OCI-M2 (cell line): ENCODE data around the gene SLC39A1.

ENCODE experiments used
- DNase-seq: peaks from one replicate; lab custom pipeline; 2025; ENCODE audit not compliant: unreplicated experiment; lab: John Stamatoyannopoulos, UW

The SLC39A1 gene

DNA sequence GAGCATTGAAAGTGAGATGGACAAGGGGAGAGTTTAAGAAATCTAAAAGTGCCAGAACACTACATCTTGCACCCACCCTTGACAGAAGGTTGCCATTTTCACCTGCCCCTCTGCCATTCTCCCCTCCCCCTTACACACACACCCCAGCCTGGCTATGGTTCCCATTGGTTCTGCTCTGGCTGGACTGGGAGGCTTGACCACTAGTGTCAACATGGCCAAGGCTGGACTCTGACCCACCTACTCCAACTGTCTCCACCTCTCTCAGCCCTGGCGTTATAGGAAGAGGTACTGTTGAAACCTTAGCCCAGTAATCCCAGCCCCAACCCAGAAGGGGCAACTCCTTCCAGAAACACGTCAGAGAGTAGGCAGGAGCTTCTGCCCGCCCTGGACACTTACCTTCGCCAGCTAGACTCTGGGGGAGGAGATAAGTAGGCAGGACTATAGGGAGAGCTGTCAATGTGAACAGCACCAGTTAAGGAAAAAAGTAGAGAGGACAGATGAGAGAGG lies 9.4 kb downstream of the SLC39A1 start:
- no peak for DNase-seq

DNA sequence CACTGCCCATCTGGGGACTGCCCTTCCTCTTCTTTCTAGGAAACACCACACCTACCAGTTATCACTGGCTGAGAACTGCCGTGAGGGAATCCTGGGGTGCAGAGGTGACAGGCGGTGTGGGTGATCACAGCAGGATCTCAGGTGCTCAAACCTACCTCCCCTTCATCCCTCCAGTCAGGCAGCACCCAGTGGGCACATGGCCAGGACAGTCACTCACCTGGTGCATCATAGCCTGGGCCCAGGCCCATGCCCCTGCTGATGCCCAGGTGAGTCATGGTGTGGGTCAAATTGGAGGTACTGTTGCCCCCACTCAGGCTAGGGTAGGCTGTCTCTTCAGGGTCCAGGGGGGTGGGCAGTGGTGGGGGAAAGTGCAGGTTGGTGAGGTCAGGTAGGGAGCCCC lies 11.5 kb downstream of the SLC39A1 start:
- DNase-seq = no peak

DNA sequence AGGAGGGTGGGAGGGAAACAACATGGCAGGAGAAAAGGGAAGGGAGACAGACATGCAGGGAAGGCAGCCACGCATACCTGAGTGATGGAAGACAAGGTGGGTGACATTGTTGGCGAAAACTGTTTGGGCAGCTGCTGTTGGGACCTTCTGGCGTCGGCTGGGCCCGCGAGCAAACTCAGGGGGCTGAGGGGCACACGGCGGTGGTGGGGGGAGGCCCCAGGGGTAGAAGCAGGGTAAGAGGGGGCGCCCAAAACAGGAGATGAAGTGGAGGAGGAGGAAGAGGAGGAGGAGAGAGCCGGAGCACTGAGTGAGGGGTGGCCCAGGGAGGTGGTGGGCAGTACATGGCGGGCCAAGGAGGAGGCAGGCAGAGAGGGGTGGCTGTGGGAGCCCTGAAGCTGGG lies 12.2 kb downstream of the SLC39A1 start:
- no peak for DNase-seq

DNA sequence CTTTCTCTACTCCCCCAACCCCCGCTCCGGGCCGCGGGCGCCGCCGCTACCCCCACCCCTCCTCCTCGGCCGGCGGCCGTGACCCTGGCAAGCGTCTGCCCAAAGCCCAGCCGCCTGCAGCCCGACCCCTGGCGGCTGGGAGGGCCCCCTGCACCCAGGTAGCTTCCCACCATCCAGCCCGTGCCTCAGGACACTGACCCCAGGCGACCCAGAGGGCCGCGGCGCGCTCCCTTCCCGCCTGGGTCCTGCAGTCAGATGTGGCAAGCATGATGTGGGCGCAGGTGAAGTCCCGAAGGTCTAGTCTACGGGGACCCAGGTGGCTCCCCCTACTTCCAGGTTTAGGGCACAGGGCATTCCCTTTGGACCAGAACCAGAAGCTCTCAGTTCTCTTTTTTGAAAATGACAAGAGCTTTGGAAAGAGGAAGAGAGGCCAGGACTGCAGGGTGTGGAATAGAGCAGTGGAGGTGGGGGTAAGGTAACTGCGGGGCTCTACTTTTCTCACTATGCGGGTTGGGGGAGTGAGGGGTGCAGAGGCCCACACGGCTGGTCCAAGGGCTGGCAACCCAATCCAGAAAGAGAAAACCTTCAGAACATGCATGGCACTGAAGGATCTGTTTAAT lies 16.6 kb downstream of the SLC39A1 start, which contains the start of gene DENND4B:
Gene DENND4B (minus strand): TSS at position 97 of the 620 bp plus-strand sequence. CDS start 2,344 bp downstream, outside the sequence.
- no peak for DNase-seq

DNA sequence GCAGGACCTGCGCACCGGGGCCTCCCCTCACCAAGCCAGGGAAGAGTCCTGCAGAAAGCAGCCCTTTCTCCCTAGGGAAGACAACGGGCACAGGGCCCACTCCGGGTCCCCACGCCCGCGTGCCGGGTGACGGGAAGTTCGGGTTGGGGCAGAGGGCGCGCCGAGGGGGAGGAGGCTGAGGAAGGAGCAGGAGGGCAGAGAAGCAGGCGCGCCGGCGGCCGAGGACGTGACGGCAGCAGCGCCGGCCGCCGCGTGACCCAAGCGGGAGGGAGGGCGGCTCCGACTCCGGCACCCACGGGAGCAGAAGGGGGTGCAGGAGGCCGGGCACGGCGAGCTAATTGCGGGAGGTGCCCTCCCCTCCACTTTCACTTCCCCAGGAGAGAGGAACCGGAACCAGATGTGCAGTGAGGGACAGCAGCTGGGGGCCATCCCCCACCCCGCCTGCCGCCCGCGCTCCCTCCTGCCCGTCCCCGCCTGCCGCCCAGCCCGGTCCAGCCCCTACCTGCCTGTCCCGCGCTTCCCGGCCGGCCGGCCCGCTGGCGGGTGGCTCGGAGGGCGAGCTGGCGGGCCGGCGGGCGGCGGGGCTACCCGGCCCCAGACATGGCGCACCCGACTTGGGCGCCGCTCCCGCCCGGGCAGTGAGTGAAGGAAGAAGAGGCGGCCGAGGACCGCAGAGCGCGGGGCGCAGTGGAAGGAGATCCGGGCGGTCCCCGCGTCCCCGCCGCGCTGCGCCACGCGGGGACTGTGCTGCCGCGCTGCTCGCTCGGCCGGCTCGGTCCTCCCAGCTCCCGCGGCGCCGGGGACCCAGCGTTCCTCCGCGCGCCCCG lies 17.3 kb downstream of the SLC39A1 start:
- DNase-seq = no peak

DNA sequence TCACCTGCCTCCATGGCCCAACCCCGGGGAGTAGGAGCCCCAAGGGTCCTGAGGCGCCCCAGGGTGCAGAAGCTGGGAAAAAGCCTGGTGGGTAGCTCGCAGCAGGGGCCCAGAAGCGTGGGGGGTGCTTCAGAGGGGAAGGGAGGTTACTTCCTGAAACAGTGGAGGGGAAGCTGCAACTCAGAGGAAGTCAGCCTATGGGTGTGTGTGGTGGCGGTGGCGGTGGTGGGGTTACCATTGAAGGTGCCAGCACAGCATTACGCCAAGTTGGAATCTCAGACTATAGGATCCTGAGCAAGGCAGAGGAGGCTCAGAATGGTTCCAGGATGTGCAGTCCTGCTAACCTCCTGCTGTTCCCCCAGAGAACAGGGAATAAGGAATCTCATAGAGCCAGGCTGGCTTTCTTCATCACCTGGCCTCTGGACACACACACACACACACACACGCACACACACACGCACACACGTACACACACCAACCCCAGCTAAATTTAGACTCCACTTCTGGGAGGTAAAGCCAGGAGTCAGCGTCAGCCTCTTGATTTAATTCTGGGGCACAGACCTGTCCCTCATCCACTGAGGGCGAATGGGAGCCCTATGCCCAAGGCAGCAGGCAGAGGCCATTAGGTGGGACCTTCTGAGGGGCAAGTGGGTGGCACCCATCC lies 18.1 kb downstream of the SLC39A1 start:
- DNase-seq = no peak

DNA sequence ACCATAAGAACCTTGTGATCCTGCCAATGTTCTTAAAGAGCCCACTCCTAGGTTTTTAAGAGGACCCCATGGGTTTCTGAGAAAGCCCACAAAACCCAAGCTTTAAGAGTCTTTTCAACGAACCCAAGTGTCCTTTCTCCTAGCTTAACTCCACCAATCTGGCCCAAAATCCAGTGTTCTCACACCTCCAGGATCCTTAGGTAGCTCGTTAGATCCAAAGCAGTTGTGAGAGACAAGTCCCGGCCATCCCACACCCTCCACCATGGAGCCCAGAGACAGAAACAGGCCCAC lies 18.6 kb downstream of the SLC39A1 start:
- DNase-seq = no peak

DNA sequence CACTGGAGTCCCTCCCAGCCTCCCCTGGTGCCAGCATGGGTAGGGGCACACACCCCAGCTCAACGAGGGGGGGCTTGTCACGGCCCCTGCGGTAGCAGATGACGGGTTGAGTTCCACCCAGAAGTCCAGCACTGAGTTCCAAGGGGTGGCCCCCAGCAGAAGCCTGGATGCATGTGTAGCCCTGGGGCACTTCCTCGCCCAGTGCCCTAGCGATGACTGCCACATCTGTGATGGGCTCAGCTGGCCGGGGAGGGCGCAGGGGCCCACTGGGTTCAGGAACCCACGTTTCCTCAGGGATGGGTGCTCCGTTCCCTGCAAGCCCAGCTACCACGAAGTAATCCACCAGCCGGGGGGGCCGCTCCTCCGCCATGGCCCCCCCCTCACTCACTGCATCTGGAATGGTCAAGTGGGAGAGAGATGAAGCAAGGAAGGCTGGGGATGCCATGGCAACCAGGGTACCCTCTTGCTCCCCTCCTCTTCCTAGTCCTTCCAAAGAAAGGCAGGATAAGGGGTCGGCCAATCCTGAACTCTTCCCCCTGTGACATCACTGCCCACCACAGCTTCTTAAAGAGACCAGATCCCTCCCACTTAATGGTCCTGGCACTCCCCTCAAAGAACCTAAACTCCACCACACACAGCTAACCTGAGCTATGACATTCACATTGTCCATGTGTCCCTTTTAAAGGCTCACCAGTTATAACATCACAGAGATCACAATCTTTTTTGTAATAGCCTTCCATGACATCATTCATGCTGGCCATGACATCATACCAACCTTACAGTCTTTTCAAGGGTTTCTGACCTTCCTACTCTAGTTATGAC lies 19.1 kb downstream of the SLC39A1 start:
- DNase-seq = no peak

DNA sequence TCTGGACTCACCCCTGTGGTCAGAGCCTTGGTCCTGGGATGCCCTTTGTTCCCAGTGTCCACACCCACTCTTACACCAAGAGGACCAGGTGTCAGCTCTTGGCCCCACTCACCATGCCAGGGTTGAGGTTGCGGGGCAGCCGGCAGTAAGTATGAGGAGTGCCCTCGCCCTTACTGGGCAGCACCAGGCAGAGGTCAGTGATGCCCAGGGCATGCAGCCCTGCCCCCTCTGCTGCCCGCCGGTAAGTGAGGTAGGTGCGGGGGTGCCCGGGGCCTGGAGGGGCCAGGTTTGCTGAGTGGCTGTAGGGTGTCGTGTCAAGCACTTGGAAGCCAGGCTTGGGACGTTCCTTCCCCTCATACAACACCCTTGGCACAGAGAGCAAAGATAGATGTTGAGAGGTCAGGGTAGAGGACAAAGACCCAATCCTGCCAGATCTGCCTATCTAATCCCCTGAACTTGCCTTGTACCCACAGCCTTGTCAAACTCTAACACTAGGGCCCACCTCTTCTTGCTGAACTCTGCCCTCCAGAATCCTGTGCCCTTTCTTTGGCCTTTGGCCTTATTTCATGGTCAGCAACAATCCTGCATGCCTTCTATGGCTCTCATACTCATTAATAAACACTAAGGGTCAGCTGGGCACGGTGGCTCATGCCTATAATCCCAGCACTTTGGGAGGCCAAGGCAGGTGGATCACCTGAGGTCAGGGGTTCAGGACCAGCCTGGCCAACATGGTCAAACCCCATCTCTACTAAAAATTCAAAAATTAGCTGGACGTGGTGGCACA lies 20.4 kb downstream of the SLC39A1 start:
- no peak for DNase-seq

DNA sequence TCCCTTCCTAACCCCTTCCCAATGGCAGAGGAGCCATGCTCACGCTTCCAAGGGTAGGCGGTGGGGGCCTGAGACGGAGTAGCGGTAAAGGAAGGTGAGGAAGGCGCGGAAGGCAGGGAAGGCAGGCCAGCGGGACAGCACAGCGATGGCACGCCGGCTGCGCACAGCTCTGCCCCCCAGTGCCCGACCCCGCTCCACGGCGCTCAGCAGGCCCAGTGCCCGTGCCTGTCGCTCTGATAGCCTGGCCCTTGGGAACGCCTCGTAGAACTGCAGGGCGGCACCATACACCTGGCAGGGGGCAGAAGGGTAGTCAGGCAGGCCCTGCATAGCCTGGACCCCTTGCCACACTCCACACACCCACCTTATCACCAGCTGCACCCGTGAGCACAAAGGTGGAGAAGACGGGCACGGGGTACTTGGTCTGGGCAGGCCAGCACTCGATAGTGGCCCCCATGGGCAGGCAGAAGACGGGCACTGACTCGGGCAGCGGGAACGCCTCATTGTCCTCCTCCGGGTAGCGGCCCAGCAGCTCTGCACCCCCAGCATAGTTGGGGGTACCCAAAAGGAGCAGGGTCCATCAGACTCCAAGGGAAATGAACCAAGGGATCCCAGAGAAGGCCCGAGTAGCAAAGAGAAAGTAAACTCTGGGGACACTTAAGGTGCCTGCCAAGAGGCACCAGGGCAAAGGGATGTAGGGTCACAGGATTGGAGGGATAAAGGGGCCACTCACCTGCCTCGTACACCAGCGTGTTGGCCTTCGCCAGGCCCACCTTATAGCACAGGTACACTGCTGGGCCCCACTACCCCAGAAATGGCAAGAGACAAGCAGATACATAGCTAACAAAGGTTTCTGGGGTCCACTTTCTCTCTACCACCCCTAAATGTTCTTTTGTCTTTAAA lies 21.3 kb downstream of the SLC39A1 start:
- DNase-seq = no peak

DNA sequence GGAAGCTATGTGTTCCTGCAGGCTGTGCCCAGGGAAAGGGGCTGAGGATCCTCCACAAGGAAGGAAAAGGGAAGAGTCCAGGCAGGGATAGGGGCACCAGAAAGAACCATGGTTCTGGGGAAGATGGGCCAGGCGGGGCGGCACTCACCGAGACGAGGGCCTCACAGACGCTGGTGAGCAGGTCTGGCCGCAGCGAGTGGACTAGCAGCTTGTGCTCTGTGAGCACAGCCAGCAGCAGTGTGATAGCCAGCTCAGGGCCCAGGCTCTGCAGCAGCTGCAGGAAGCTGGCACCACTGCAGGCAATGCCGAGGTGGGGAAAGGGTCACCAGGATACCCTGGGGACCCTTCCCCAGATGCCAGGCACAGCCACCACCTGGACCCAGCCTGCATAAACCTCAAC lies 22.6 kb downstream of the SLC39A1 start:
- no peak for DNase-seq

DNA sequence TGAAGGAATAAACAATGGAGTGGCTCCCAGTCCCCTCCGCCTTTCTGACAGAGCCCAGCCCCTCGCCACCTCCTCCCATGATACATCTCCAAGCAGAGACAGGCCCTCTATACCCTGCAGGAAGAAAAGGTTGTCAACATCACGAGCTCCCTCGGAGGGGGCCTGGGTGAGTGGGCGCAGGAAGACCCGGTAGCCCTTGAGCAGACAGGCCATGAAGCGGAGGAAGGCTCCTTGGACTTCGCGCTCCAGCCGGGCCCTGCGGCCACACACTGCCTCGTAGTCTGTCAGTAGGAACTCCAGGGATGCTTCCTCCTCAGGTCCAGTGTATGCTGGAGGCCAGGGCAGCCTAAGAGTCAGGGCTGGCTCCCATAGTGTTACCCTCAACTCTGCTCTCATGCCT lies 23.9 kb downstream of the SLC39A1 start:
- no peak for DNase-seq

DNA sequence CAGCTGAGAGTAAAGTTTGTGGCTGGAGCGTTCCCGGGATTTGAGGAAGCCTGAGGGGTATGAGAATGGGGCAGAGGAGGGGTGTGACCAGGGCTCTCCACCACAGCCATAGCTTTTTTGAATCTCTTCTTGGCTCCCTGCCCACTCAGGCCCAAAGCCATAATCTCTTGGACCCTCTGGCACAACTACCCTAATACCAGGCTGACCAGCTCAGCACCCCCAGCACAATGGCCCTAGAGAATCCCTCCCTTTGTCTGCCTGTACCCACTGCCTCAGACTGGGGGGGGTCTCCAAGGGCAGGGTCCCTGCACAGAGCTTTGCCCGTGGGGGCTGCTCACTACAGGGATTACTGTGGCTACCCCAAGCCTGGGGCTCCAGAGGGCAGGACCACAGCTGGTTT lies 24.3 kb downstream of the SLC39A1 start:
- DNase-seq = no peak

DNA sequence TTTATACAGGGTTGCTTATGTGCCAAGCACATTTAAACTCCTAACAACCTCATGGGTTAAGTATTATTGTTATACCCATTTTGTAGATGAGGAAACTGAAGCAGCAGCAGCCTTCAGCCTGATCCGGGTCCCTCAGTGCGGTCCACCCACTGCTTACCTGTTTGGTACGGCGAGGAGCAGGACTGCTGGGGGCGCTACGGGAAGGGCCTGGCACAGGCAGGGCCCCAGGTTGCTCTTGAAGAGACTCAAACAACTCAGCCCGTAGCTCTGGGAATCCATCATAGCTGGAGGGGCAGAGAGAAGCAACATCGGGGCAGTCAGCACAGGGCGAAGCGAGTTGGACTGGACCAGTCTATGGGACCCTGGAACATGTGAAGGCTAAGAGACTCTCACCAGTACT lies 26.0 kb downstream of the SLC39A1 start:
- no peak for DNase-seq

DNA sequence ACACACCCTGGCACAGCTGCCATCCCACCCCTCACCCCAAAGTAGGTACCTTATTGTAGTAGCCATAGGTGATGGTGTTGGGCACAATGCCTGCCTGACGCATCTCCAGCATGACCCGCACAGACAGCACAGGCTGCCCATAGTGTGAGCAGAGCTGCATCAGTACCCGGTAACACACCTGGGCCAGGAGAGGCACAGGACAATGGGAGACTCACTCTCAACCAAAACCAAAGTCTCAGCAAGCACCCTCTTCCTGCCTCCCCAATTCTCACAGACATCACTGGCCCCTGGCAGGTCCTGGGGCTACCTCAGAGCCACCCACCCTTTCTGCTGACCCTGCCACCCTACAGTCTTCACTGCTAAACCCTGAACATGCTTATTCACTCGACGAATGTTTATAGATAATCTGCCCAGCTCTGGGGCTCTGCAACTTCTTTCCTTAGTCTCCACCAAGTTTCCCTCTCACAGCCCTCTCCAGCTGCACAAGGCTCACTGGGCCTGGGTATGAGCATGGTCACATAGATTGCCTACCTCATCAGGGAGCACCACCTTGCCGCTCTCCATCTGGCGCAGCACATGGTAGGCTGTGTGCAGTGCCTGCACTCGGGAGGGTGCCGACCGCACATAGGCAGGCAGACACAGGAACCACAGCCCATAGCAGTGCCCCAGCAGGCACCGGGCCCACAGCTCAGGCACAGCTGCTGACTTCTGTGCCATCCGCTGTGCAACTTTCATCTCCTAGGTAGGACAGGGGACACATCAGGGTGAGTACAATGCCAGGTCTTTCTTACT lies 27.1 kb downstream of the SLC39A1 start:
- no peak for DNase-seq

DNA sequence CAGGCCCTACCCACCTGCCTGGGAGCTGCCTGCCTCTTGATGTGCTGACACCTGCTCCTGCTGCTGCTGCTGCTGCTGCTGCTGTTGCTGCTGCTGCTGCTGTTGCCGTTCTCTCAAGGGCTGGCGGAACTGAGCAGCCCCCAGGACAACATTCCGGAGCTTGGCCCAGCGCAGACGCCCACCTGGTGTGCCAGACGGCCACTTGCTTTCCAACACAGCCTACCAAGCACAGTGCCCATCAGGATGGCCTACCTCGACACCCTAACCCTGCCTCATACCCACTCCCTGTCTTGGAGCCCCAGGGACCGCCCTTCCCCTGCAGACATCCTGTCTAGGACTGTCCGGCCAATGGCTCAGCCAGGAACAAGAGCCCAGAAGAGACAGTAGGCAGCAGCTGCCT lies 28.6 kb downstream of the SLC39A1 start:
- DNase-seq = no peak

DNA sequence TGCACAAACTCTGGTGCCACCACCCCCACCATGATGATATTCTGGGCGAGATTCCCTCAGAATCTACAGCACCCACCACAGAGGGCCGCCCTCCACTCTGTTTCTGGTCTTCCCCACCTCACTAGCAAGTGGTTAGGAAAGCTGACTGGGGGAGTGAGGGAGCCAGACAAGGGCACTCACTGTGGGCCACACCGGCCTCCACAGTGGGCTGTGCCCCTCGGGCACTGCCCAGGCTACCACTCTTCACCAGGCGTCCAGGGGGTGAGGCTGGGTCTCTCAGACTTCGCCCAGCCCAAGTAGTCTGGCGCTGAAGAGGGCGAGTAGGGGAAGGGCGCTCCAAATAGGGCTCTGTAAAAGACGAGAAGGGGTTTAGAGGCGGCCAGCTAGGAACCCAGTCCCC lies 29.4 kb downstream of the SLC39A1 start:
- DNase-seq = no peak

DNA sequence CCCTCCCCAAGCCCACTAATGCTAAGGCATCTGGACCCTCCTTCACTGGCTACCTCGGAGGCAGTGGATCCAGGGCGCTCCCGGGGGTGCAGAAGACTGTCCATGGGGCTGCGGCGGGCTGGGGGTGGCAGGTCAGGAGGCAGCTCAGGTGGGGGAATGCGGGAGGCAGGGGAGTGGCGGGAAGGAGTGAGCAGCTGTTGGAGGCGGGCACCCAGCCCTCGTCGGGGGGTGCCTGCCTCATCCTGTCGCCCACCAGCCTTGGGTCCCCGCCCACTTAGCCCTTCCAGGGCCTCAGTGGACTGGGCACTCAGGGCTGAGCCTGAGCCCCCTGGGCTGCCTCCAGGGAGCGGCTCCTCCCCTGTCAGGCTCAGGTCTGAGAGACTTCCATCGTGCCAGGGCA lies 29.9 kb downstream of the SLC39A1 start:
- DNase-seq = no peak
